OCI-LY7 (cell line): ENCODE measurements around the gene ATP8B4. TPM values are rescaled to one million over a fixed set of nuclear protein-coding genes. Genes with fewer than 3 reads are reported as not detected.
A peak's percentile ranks its signal among the peaks of the same experiment; 100 is the strongest.

Source experiments
- BruUV-seq: library from RNA; stranded (reverse); fragments of 400-500 nt; replicated peaks from 2 replicates; lab custom pipeline; 2021; lab: Mats Ljungman, UMichigan
- CTCF ChIA-PET: fragments of 300-600 bp; sonication (Branson Sonifier 250); formaldehyde crosslinking; loops from one replicate; lab custom pipeline; 2022; ENCODE audit warnings: antibody characterized with exemption; ENCODE audit not compliant: unreplicated experiment; lab: Charles Lee
- POLR2A ChIA-PET: fragments of 300-600 bp; sonication (Branson Sonifier 250); formaldehyde crosslinking; loops from one replicate; lab custom pipeline; 2022; ENCODE audit warnings: antibody characterized with exemption; lab: Charles Lee
- DNase-seq: peaks from one replicate; pipeline ENCODE4 v3.0.0-alpha.2; 2015; ENCODE audit warnings: low spot score
- H2AFZ ChIP-seq: fragments of 200-600 bp; sonication (generic), shearing (Covaris generic); 2 replicates; pipeline ENCODE4 v1.6.1; 2014; ENCODE audit warnings: mild to moderate bottlenecking, antibody characterized with exemption, low read length, moderate library complexity
- H3K27ac ChIP-seq: fragments of 200-600 bp; sonication (generic); 2 replicates; pipeline ENCODE4 v1.5.1; 2014; ENCODE audit warnings: mixed run types, low read depth, mild to moderate bottlenecking, moderate library complexity, low read length, inconsistent platforms; ENCODE audit not compliant: poor library complexity, severe bottlenecking
- H3K36me3 ChIP-seq: fragments of 200-600 bp; sonication (generic); 2 replicates; pipeline ENCODE4 v1.6.1; 2014; ENCODE audit warnings: mild to moderate bottlenecking, antibody characterized with exemption, low read length, moderate library complexity, mixed read lengths; ENCODE audit not compliant: insufficient read depth
- H3K4me1 ChIP-seq: fragments of 200-600 bp; sonication (generic); 2 replicates; pipeline ENCODE4 v1.5.1; 2014; ENCODE audit warnings: mild to moderate bottlenecking, low read length; ENCODE audit not compliant: insufficient read depth, poor library complexity, severe bottlenecking
- H3K4me2 ChIP-seq: fragments of 200-600 bp; sonication (generic); 2 replicates; pipeline ENCODE4 v1.6.1; 2014; ENCODE audit warnings: mild to moderate bottlenecking, low read length
- H3K4me3 ChIP-seq: fragments of 200-600 bp; sonication (generic); 2 replicates; pipeline ENCODE4 v1.5.1; 2014; ENCODE audit warnings: mild to moderate bottlenecking, low read depth, low read length; ENCODE audit not compliant: poor library complexity, severe bottlenecking
- H3K79me2 ChIP-seq: fragments of 200-600 bp; sonication (generic); 2 replicates; pipeline ENCODE4 v1.6.1; 2016; ENCODE audit warnings: low read depth, mild to moderate bottlenecking, low read length, moderate library complexity, mixed read lengths; ENCODE audit not compliant: insufficient read depth
- H3K9me2 ChIP-seq: fragments of 200-600 bp; sonication (generic); 2 replicates; pipeline ENCODE4 v1.6.1; 2016; ENCODE audit warnings: mild to moderate bottlenecking, low read length, mixed read lengths; ENCODE audit not compliant: insufficient read depth
- H3K9me3 ChIP-seq: fragments of 200-600 bp; sonication (generic); 2 replicates; pipeline ENCODE4 v1.6.1; 2014; ENCODE audit warnings: mild to moderate bottlenecking, mixed run types, low read length, mixed read lengths
- H4K20me1 ChIP-seq: fragments of 200-600 bp; sonication (generic); 2 replicates; pipeline ENCODE4 v1.6.1; 2014; ENCODE audit warnings: mild to moderate bottlenecking, antibody characterized with exemption, low read length, moderate library complexity, mixed read lengths; ENCODE audit not compliant: insufficient read depth
- CTCF ChIP-seq: fragments of 200-600 bp; sonication (generic); conservative IDR thresholded peaks from 2 replicates; pipeline ENCODE4 v1.5.1; 2014; ENCODE audit warnings: mild to moderate bottlenecking, antibody characterized with exemption, low read length, moderate library complexity, mixed read lengths
- EZH2phosphoT487 ChIP-seq: fragments of 200-600 bp; sonication (generic); IDR thresholded peaks from 2 replicates; pipeline ENCODE4 v1.6.1; 2018; ENCODE audit warnings: low read depth, borderline replicate concordance, mild to moderate bottlenecking, mixed run types, antibody characterized with exemption, low read length, moderate library complexity, mixed read lengths
- intact Hi-C: fragments of 100-400 bp; cut with micrococcal nuclease; formaldehyde crosslinking; loops from one replicate; pipeline ENCODE4 v1.10.0; 2022; ENCODE audit not compliant: unreplicated experiment
- total RNA-seq, 2 experiments: library from RNA; depleted of rRNA in 1 of 2; stranded (reverse); fragments of >200 nt in 1 of 2; shearing (Covaris generic) in 1 of 2; gene quantifications; 2 replicates each; pipeline ENCODE4 v1.2.3, GENCODE V29; 2014 to 2022

Gene ATP8B4
- total RNA-seq, 2 experiments from 2014 or later = not detected

GRCh38 chr15:50145451-50145872 is 26.4 kb upstream of the ATP8B4 start:
- Histone ChIP-seq H4K20me1 (no peaks in the 10 kb centered on the region), H3K4me2 (no peak overlapping the region), H3K9me3 (no peaks in the 10 kb centered on the region), H3K79me2 (no peaks in the 10 kb centered on the region), H3K4me3 (no peak overlapping the region), H3K36me3 (no peaks in the 10 kb centered on the region), H2AFZ (no peak overlapping the region), H3K9me2 (no peaks in the 10 kb centered on the region), H3K4me1 (no peaks in the 10 kb centered on the region), H3K27ac (no peak overlapping the region)
- peak; percentile 60 for DNase-seq
- POLR2A ChIA-PET = interaction anchor here (0.7 kb wide), 1 partner anchor 62 kb away, joined by 4 read pairs; no protein-coding TSS in a partner anchor
- no TSS peak for BruUV-seq
- TF ChIP-seq EZH2phosphoT487 (no peak), CTCF (peak; percentile 80)
- CTCF ChIA-PET = no interaction called here
- intact Hi-C loops = loop anchor here (10.0 kb wide), 1 partner anchor 1281 kb away; no protein-coding TSS in a partner anchor

- no peak overlapping the region for H3K4me2 ChIP-seq
- no peaks in the 10 kb centered on the region for H4K20me1 ChIP-seq
- DNase-seq = no peak
- CTCF ChIA-PET = no interaction called here
- no TSS peak for BruUV-seq
- H3K27ac ChIP-seq = no peak overlapping the region
- no peaks in the 10 kb centered on the region for H3K9me3 ChIP-seq
- H2AFZ ChIP-seq = no peak overlapping the region
- intact Hi-C loops = loop anchor here (10.0 kb wide), 1 partner anchor 1280 kb away; no protein-coding TSS in a partner anchor
- H3K79me2 ChIP-seq = no peaks in the 10 kb centered on the region
- TF ChIP-seq CTCF (no peak), EZH2phosphoT487 (no peak)
- H3K4me1 ChIP-seq = no peaks in the 10 kb centered on the region
- H3K9me2 ChIP-seq = no peaks in the 10 kb centered on the region
- H3K36me3 ChIP-seq = no peaks in the 10 kb centered on the region
- POLR2A ChIA-PET = interaction anchor here (0.7 kb wide), 1 partner anchor 1264 kb away, joined by 3 read pairs; no protein-coding TSS in a partner anchor
- H3K4me3 ChIP-seq = no peak overlapping the region
Measured at GRCh38 chr15:50144341-50145120, 25.5 kb upstream of the ATP8B4 start.
